HL-60 (cell line): ENCODE results near the gene TENM4.

Experiments used
- DNase-seq, 2 experiments: peaks; one replicate each; pipeline ENCODE4 v3.0.0-alpha.2; 2010 to 2020; ENCODE audit warnings: low read depth in 1 of 2, low spot score in 1 of 2
- H3K27ac ChIP-seq: fragments of 250-450 bp; sonication (Bioruptor Pico); replicated peaks from 2 replicates; pipeline ENCODE4 v1.5.1; 2020; ENCODE audit warnings: mild to moderate bottlenecking, moderate library complexity
- H3K27me3 ChIP-seq: fragments of 250-450 bp; sonication (Bioruptor Pico); 2 replicates; pipeline ENCODE4 v1.5.1; 2021; ENCODE audit warnings: mild to moderate bottlenecking, moderate library complexity; ENCODE audit not compliant: insufficient read depth, poor library complexity, severe bottlenecking
- H3K4me3 ChIP-seq: replicated peaks from 2 replicates; pipeline ENCODE4 v1.5.1; 2011; ENCODE audit warnings: mild to moderate bottlenecking, control low read depth, low read length; ENCODE audit not compliant: insufficient read depth
- CTCF ChIP-seq: IDR thresholded peaks from one replicate; pipeline ENCODE4 v1.5.1; 2011; ENCODE audit warnings: low read length, control low read depth, inconsistent platforms; ENCODE audit not compliant: insufficient read depth
- GABPA ChIP-seq: IDR thresholded peaks from 2 replicates; pipeline ENCODE4 v1.6.1; 2012; ENCODE audit warnings: low read depth
- POLR2AphosphoS5 ChIP-seq: IDR thresholded peaks from 2 replicates; pipeline ENCODE4 v1.6.1; 2012; ENCODE audit warnings: low read depth
- REST ChIP-seq: IDR thresholded peaks from 2 replicates; pipeline ENCODE4 v1.6.1; 2012; ENCODE audit warnings: low read depth; ENCODE audit not compliant: insufficient replicate concordance
- SPI1 ChIP-seq: IDR thresholded peaks from 2 replicates; pipeline ENCODE4 v1.6.1; 2012; ENCODE audit warnings: low read depth, mild to moderate bottlenecking, borderline replicate concordance

Gene TENM4

GRCh38 chr11:79438631-79439409 is 2.0 kb downstream of the TENM4 start:
- Histone ChIP-seq H3K27ac (no peak overlapping the region), H3K27me3 (peaks cover 63% of the 10 kb centered on the region), H3K4me3 (no peak overlapping the region)
- TF ChIP-seq SPI1 (no peak), REST (no peak), GABPA (no peak), POLR2AphosphoS5 (no peak), CTCF (no peak)
- no peak for DNase-seq

GRCh38 chr11:79437981-79438630 is 2.7 kb downstream of the TENM4 start:
- Histone ChIP-seq H3K27me3 (peaks cover 58% of the 10 kb centered on the region), H3K4me3 (no peak overlapping the region), H3K27ac (no peak overlapping the region)
- DNase-seq: no peak
- TF ChIP-seq CTCF: no peak
- no peak for TF ChIP-seq POLR2AphosphoS5
- TF ChIP-seq SPI1: no peak
- no peak for TF ChIP-seq REST

GRCh38 chr11:79437278-79437980 is 3.4 kb downstream of the TENM4 start:
- Histone ChIP-seq H3K27me3 (peaks cover 58% of the 10 kb centered on the region), H3K27ac (no peak overlapping the region), H3K4me3 (no peak overlapping the region)
- TF ChIP-seq GABPA: no peak
- TF ChIP-seq POLR2AphosphoS5: no peak
- no peak for TF ChIP-seq SPI1
- no peak for DNase-seq

- no peak overlapping the region for H3K4me3 ChIP-seq
- no peak overlapping the region for H3K27ac ChIP-seq
- no peak for TF ChIP-seq REST
- DNase-seq: no peak
- H3K27me3 ChIP-seq: peaks cover 57% of the 10 kb centered on the region
These were observed 3.9 kb downstream of the TENM4 start for GRCh38 chr11:79436919-79437277.
